ENCODE results near the gene SGCA. TPM values are rescaled to one million over a fixed set of nuclear protein-coding genes. Genes with fewer than 3 reads are reported as not detected.

The SGCA gene
- total and polyA plus RNA-seq, 10 of the 15 experiments (the other 5 are each of a cell fraction or from before 2014, with no cell fraction given) = 0.13 to 2.2 (median 0.50) TPM; not detected in 2

DNA sequence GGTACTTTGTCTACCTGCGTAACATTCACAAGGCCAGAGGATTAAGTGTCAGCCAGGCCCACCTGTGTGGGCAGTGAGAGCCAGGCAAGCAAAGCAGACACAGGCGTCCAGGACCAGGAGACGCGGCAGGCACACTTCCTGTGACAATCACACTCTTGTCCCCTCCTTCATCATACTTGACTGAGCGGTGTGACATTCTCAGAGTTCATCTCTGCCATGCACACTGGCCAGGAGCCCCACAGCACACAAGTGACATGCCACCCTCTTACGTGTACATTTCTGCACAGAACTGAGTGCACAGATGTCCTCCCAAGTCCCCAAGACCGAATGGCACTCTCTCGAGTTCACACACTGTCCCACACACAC, 24.1 kb upstream of the SGCA start:
- intact Hi-C loops (cut with micrococcal nuclease; ENCODE audit: unreplicated experiment) = no loop called here
- H3K27me3 ChIP-seq (replicated peaks in 1 of 2; ENCODE audit: control insufficient read depth in 2 of 2, insufficient read depth in 2 of 2, low read length in 1 of 2) = no peaks in the 10 kb centered on the region
- POLR2A ChIA-PET = interaction anchor here (1.2 to 1.8 kb wide), 2 partner anchors 20 to 46 kb away, joined by 3 to 5 read pairs; no protein-coding TSS in a partner anchor
- 25% methylated on average over 8 of the region's 8 CpGs for WGBS (ENCODE audit: insufficient coverage, insufficient replicate concordance, low lambda C conversion rate, missing lambda C conversion rate)
- DNase-seq (ENCODE audit: low read depth, low spot score) = no peak
- no peaks in the 10 kb centered on the region for H3K9me3 ChIP-seq (replicated peaks; ENCODE audit: control insufficient read depth, insufficient read depth, low read length)
- H3K27ac ChIP-seq (ENCODE audit: control insufficient read depth, insufficient read depth) = no peak overlapping the region
- TF ChIP-seq NBN (IDR thresholded peaks at IDR 0.05) (no peak), TCF7 (IDR thresholded peaks at IDR 0.05; ENCODE audit: borderline replicate concordance) (no peak), IKZF1 (conservative IDR thresholded peaks at IDR 0.05) (no peak), EGR1 (IDR thresholded peaks at IDR 0.05; ENCODE audit: borderline replicate concordance in 1 of 2, low read depth in 2 of 2, low read length in 2 of 2) (no peak), ZNF274 (IDR thresholded peaks at IDR 0.05; ENCODE audit: insufficient read depth, insufficient read length) (no peak), RFX5 (IDR thresholded peaks at IDR 0.05; ENCODE audit: low read depth, low read length) (no peak), SP1 (IDR thresholded peaks at IDR 0.05; ENCODE audit: low read depth, low read length) (no peak), SMARCA5 (IDR thresholded peaks at IDR 0.05) (no peak), SUZ12 (IDR thresholded peaks at IDR 0.05; ENCODE audit: unreplicated experiment) (no peak), SIN3A (IDR thresholded peaks at IDR 0.05; ENCODE audit: low read depth, low read length) (no peak)
- TF ChIP-seq, protein P1, sequence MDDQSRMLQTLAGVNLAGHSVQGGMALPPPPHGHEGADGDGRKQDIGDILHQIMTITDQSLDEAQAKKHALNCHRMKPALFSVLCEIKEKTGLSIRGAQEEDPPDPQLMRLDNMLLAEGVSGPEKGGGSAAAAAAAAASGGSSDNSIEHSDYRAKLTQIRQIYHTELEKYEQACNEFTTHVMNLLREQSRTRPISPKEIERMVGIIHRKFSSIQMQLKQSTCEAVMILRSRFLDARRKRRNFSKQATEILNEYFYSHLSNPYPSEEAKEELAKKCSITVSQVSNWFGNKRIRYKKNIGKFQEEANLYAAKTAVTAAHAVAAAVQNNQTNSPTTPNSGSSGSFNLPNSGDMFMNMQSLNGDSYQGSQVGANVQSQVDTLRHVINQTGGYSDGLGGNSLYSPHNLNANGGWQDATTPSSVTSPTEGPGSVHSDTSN (IDR thresholded peaks at IDR 0.05; ENCODE audit: insufficient replicate concordance, low read depth, low read length) = no peak
- SMC1A ChIA-PET (ENCODE audit: uncharacterized antibody, unreplicated experiment) = interaction anchor here (1.2 to 3.7 kb wide), 3 partner anchors 11 to 22 kb away, joined by 4 to 29 read pairs (median 4); no protein-coding TSS in a partner anchor
- peak overlapping the region; percentile 27; the same call in 1 of the 2 replicates for H3K4me3 ChIP-seq
- H3K36me3 ChIP-seq (ENCODE audit: control insufficient read depth in 2 of 2, insufficient read depth in 2 of 2, low read length in 1 of 2) = peaks cover 64 to 77% of the 10 kb centered on the region in 2 experiments
- RAD21 ChIA-PET (ENCODE audit: unreplicated experiment) = interaction anchor here (0.7 to 0.9 kb wide), 2 partner anchors 19 to 27 kb away, joined by 3 read pairs; no protein-coding TSS in a partner anchor
- H3K4me1 ChIP-seq (ENCODE audit: control insufficient read depth, insufficient read depth, low read length) = peaks cover 52% of the 10 kb centered on the region
- H2AFZ ChIP-seq (ENCODE audit: control insufficient read depth, low read depth, low read length) = no peak overlapping the region
- no peak overlapping the region for H3K9ac ChIP-seq (ENCODE audit: control insufficient read depth, insufficient read depth, low read length)
- H3K4me2 ChIP-seq (ENCODE audit: control insufficient read depth, insufficient read depth) = 0 out of 2 replicates have a peak overlapping the region, but pooled peaks have one; percentile 5
- CTCF ChIA-PET = interaction anchor here (1.0 to 6.9 kb wide), 9 partner anchors 10 to 47 kb away, joined by 3 to 87 read pairs (median 9); partner anchors contain the start of genes PPP1R9B and SGCA
- H4K20me1 ChIP-seq (ENCODE audit: control insufficient read depth, insufficient read depth) = peaks cover 22% of the 10 kb centered on the region
- in situ Hi-C loops (cut with MboI) = no loop called here
- no peak for ATAC-seq
- peaks cover 50% of the 10 kb centered on the region for H3K79me2 ChIP-seq (ENCODE audit: control insufficient read depth, insufficient read depth, low read length)
- no TSS peak for BruUV-seq (replicated peaks)
- no peak for FAIRE-seq

Data from GM12878 (cell line).